HG02610 (cell line): ENCODE results near the gene MASTL.

Experiments
- ATAC-seq: cut with Tn5 transposase; IDR thresholded peaks from one replicate; pipeline ENCODE4 v1.9.1; 2021; ENCODE audit warnings: mild to moderate bottlenecking, moderate library complexity; ENCODE audit not compliant: unreplicated experiment

MASTL gene

GRCh38 chr10:27225011-27225590 lies 69.9 kb downstream of the MASTL start:
- no peak for ATAC-seq

- no peak for ATAC-seq
Observed at GRCh38 chr10:27225642-27226257, 70.6 kb downstream of the MASTL start.

DNA sequence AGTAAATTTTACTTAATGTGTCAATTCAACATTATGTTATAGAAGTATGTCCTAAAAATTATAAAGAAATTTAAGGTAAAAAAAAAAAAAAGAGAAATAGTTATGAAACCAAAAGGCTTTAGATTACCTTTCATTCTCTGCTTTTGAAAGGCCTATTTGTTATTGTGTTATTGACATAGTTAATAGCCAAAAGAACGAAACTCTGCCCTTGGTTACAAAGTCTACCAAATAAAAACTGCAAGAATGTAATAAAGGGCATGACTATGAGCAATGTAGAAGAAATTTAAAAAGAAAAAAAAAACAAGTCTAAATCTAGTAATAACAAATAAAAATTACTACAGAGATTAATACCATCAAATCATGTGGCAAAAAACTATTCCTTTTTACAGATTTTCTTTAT lies 74.9 kb downstream of the MASTL start:
- no peak for ATAC-seq

GRCh38 chr10:27235706-27236105 lies 80.6 kb downstream of the MASTL start:
- ATAC-seq = no peak
